Posterior cingulate gyrus (tissue), 11 donors: ENCODE data around the gene KIAA1586.
"Not testable (repeated sequence)": the region's sequence is repeated elsewhere in the genome, so short reads cannot be mapped to it uniquely, and the experiment has no call there.

ENCODE experiments used
- DNase-seq, 10 donors: peaks; one replicate each; pipeline versions ENCODE4 v3.0.0 to v3.0.0-alpha.2; 2020 to 2021; ENCODE audit warnings: mixed read lengths in 3 of 10
- intact Hi-C: fragments of 100-400 bp; cut with DNase I; formaldehyde crosslinking; loops from one replicate; pipeline ENCODE4 v1.15.1; 2023

KIAA1586 gene

DNA sequence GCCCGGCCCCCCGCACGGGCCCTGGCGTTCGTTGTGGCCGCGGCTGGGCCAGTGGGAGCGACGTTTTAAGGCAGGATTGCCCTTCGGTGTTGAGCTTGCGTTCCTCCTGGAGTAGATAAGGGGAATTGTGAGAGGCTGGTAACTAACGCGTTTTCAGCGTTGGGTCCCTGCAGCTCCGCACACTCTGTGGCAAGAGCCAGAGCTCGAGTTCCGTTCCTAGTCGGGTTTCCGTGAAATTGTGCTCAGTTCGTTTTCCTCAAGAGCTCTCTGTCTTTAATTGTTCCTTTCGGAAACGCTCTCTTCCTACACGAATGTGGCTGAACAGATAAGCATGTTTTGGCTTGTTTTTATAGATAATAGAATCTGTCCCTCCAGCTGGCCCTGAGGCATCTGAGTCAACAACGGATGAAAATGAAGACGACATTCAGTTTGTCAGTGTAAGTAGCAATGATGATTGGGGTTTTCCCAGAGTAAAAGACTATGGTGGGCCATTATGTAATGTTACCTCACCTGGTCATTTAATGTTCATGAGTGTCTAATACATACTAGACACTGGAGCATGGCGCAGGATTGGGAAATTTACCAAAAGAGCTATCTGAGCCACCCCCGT, 44.1 kb downstream of the KIAA1586 start:
- intact Hi-C loops: loop anchor here (5.0 kb wide), 3 partner anchors 82 to 227 kb away; partner anchors contain the start of genes BAG2, PRIM2 and RAB23
- DNase-seq: not testable (repeated sequence)

DNA sequence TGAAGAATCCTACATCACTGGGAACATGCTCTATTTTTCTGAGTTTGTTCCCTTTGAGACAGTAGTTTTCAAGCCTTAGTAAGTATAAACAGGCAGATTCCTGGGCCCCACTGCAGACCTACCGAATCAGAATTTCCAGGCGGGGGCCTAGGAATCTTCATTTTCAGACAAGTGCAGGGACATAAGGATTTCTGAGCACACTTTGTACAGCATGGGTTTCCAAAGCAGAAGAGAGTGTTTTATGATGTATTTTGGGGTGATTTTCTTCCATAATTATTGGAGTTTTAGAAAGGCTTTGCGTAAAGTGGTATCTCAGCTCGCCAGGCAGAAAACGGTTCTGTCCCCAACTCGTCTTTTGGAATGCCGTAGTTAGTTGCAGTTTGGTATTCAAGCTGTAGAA, 44.9 kb downstream of the KIAA1586 start:
- not testable (repeated sequence) for DNase-seq
- intact Hi-C loops: loop anchor here (5.0 kb wide), 3 partner anchors 81 to 226 kb away; partner anchors contain the start of genes BAG2, PRIM2 and RAB23

DNA sequence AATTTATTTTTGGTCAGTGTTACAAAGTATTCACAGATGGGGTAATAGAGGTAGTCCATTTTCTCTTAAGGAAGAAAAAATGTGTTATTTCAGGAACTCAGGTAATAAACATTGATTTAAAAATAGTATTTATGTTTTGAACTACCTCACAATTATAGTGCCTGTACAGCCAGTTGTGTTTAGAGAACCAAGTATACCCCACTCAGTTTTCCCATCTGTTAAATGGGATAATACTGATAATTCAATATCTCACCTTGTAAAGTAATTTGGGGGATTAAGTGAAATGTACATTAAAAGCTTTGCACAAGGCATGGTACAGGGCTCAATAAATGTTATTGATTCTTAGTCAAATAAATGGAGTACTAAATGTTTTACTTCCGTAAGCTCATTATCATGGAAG, 48.2 kb downstream of the KIAA1586 start:
- intact Hi-C loops: loop anchor here (5.0 kb wide), 3 partner anchors 78 to 223 kb away; partner anchors contain the start of genes BAG2, PRIM2 and RAB23
- no peak for DNase-seq

DNA sequence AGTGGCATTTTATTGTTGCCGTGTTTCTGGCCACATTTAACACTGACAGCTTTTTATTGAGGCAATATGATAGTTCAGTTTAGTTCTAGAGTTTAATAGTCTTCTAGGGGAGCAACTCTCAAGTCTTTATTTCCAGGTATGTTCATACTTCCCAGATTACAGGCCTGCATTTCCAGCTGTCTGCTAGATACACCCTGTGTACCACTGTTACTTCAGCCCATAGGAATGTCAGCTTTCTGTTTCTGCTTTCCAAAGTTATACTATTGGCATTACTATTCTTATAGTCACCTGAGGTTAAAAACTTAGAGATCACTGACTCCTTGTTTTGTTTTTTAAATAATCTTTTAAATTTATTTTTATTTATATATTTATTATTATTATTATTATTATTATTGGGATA, 51.1 kb downstream of the KIAA1586 start:
- DNase-seq: no peak
- intact Hi-C loops: no loop called here

DNA sequence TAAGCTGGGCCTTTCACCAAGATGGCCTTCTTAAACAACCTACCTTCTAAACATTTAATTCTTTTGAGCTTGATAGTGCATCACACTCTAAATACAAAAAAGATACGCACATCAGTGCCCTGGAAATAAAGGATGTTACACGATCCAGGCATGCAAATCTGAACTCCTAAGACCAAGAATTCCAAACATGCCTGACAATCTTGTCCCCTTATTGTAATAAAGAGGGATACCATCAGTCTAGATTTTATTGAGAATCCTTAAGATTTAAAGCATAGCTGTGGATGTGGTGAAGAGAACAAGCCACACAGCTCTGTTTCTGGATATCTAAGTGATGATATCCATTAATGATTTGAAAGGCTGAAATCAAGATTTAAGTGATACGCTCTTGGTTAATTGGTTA, 56.5 kb downstream of the KIAA1586 start:
- no peak for DNase-seq

DNA sequence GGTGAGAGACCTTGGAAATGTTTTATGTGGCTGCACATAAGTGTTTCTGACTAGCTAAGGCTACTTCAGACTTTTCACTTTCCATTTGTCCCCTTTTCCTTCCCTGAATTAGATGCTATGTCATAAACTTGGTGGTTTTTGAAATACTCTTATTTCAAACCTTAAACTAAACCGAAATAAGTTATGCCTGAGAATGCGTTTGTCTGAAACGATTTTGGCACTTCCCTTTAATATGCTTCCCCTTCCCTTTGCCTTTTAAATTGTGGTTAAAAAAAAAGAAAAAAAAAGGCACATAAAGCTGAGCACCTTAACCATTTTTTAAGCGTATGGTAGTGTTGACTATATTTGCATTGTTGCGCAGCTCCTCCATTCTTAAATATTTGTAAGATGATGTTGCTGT, 57.8 kb downstream of the KIAA1586 start:
- intact Hi-C loops: no loop called here
- no peak for DNase-seq

More for the DNA sequence above, 56.5 kb downstream of the KIAA1586 start:
- intact Hi-C loops: no loop called here
